PC-3 (cell line): ENCODE results near the gene ESRP2. TPM values are rescaled to one million over a fixed set of nuclear protein-coding genes. Genes with fewer than 3 reads are reported as not detected.
A peak's percentile ranks its signal among the peaks of the same experiment; 100 is the strongest.

Experiments used
- ATAC-seq: fragments of 200-7000 bp; cut with Tn5 transposase; 2 replicates; pipeline ENCODE4 v1.9.1; 2020; ENCODE audit warnings: mild to moderate bottlenecking, moderate library complexity
- BruUV-seq: library from RNA; stranded (reverse); fragments of 400-500 nt; replicated peaks from 2 replicates; lab custom pipeline; 2021; lab: Mats Ljungman, UMichigan
- CTCF ChIA-PET: fragments of 300-600 bp; sonication (Branson Sonifier 250); formaldehyde crosslinking; loops from one replicate; lab custom pipeline; 2022; ENCODE audit warnings: antibody characterized with exemption; lab: Charles Lee
- POLR2A ChIA-PET: fragments of 300-600 bp; sonication (Branson Sonifier 250); formaldehyde crosslinking; loops from one replicate; lab custom pipeline; 2022; ENCODE audit warnings: antibody characterized with exemption; ENCODE audit not compliant: unreplicated experiment; lab: Charles Lee
- DNase-seq: peaks from one replicate; pipeline ENCODE4 v3.0.0-alpha.2; 2015
- H2AFZ ChIP-seq: fragments of 300-600 bp; sonication (generic); 2 replicates; pipeline ENCODE4 v1.6.0; 2016; ENCODE audit warnings: antibody characterized with exemption, low read length
- H3F3A ChIP-seq: fragments of 300-600 bp; sonication (generic); one replicate; pipeline ENCODE4 v1.6.0; 2017; ENCODE audit warnings: antibody characterized with exemption, low read length, control low read depth, mild to moderate bottlenecking; ENCODE audit not compliant: unreplicated experiment
- H3K27ac ChIP-seq: fragments of 300-600 bp; sonication (generic); 2 replicates; pipeline ENCODE4 v1.5.1; 2016; ENCODE audit warnings: mild to moderate bottlenecking, low read length
- H3K27me3 ChIP-seq: fragments of 300-600 bp; sonication (generic); 2 replicates; pipeline ENCODE4 v1.6.1; 2016; ENCODE audit warnings: low read length, mixed read lengths
- H3K36me3 ChIP-seq: fragments of 300-600 bp; sonication (generic); 2 replicates; pipeline ENCODE4 v1.6.1; 2016; ENCODE audit warnings: low read depth, mixed run types, low read length, mixed read lengths
- H3K4me1 ChIP-seq: fragments of 300-600 bp; sonication (generic); 2 replicates; pipeline ENCODE4 v1.5.1; 2016; ENCODE audit warnings: low read length; ENCODE audit not compliant: insufficient read depth
- H3K4me2 ChIP-seq: fragments of 300-600 bp; sonication (generic); 2 replicates; pipeline ENCODE4 v1.6.0; 2016; ENCODE audit warnings: low read length
- H3K4me3 ChIP-seq: fragments of 300-600 bp; sonication (generic); 2 replicates; pipeline ENCODE4 v1.5.1; 2016; ENCODE audit warnings: mild to moderate bottlenecking, low read length, mixed read lengths
- H3K79me2 ChIP-seq: fragments of 300-600 bp; sonication (generic); 2 replicates; pipeline ENCODE4 v1.6.1; 2017; ENCODE audit warnings: low read length, mixed read lengths
- H3K9ac ChIP-seq: fragments of 300-600 bp; sonication (generic); 2 replicates; pipeline ENCODE4 v1.6.0; 2016; ENCODE audit warnings: mild to moderate bottlenecking, low read length
- H3K9me2 ChIP-seq: fragments of 300-600 bp; sonication (generic); replicated peaks from 2 replicates; pipeline ENCODE4 v1.6.1; 2016; ENCODE audit warnings: mixed run types, low read length, mixed read lengths
- H3K9me3 ChIP-seq: fragments of 300-600 bp; sonication (generic); 2 replicates; pipeline ENCODE4 v1.6.1; 2016; ENCODE audit warnings: low read length, mixed read lengths
- H4K20me1 ChIP-seq: fragments of 300-600 bp; sonication (generic); 2 replicates; pipeline ENCODE4 v1.6.1; 2016; ENCODE audit warnings: low read length, mixed read lengths
- EZH2 ChIP-seq: fragments of 300-600 bp; sonication (generic); IDR thresholded peaks from one replicate; pipeline ENCODE4 v1.6.1; 2017; ENCODE audit warnings: antibody characterized with exemption, mild to moderate bottlenecking, low read length; ENCODE audit not compliant: unreplicated experiment
- EZH2phosphoT487 ChIP-seq: fragments of 300-600 bp; sonication (generic); IDR thresholded peaks from 2 replicates; pipeline ENCODE4 v1.6.1; 2018; ENCODE audit warnings: mild to moderate bottlenecking, antibody characterized with exemption, low read length, borderline replicate concordance
- intact Hi-C: fragments of 100-400 bp; cut with micrococcal nuclease; formaldehyde crosslinking; loops from 2 replicates; pipeline ENCODE4 v1.9.0; 2023
- total RNA-seq: library from RNA; depleted of rRNA; stranded (reverse); fragments of >200 nt; gene quantifications from 2 replicates; pipeline ENCODE4 v1.2.3, GENCODE V29; 2014
- TF ChIP-seq, protein P1 (sequence below): fragments of 300-600 bp; sonication (generic); conservative IDR thresholded peaks from 2 replicates; pipeline ENCODE4 v1.5.1; 2017; ENCODE audit warnings: antibody characterized with exemption, low read depth, mild to moderate bottlenecking, low read length

ESRP2 gene
- total RNA-seq, 1 experiment from 2014 or later = 46.9 TPM

GRCh38 chr16:68202091-68202519 is 33.8 kb downstream of the ESRP2 start:
- Histone ChIP-seq H3K27me3 (no peaks in the 10 kb centered on the region), H3K4me1 (peaks cover 13% of the 10 kb centered on the region), H3K4me2 (no peak overlapping the region), H3K9me2 (no peaks in the 10 kb centered on the region), H3K9ac (no peak overlapping the region), H3K4me3 (no peak overlapping the region), H3K9me3 (no peaks in the 10 kb centered on the region), H3K79me2 (no peaks in the 10 kb centered on the region), H3F3A (no peaks in the 10 kb centered on the region), H3K36me3 (no peaks in the 10 kb centered on the region), H3K27ac (no peak overlapping the region), H2AFZ (no peak overlapping the region), H4K20me1 (no peaks in the 10 kb centered on the region)
- intact Hi-C loops = no loop called here
- ChIA-PET CTCF (no interaction called here), POLR2A (no interaction called here)
- no peak for ATAC-seq
- DNase-seq = no peak
- BruUV-seq = no TSS peak
- no peak for TF ChIP-seq EZH2phosphoT487
- TF ChIP-seq EZH2 = no peak
- TF ChIP-seq, protein P1, sequence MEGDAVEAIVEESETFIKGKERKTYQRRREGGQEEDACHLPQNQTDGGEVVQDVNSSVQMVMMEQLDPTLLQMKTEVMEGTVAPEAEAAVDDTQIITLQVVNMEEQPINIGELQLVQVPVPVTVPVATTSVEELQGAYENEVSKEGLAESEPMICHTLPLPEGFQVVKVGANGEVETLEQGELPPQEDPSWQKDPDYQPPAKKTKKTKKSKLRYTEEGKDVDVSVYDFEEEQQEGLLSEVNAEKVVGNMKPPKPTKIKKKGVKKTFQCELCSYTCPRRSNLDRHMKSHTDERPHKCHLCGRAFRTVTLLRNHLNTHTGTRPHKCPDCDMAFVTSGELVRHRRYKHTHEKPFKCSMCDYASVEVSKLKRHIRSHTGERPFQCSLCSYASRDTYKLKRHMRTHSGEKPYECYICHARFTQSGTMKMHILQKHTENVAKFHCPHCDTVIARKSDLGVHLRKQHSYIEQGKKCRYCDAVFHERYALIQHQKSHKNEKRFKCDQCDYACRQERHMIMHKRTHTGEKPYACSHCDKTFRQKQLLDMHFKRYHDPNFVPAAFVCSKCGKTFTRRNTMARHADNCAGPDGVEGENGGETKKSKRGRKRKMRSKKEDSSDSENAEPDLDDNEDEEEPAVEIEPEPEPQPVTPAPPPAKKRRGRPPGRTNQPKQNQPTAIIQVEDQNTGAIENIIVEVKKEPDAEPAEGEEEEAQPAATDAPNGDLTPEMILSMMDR = no peak

- ChIA-PET CTCF (interaction anchor here (0.5 kb wide), 1 partner anchor 385 kb away, joined by 3 read pairs; no protein-coding TSS in a partner anchor), POLR2A (no interaction called here)
- Histone ChIP-seq H3K9me3 (no peaks in the 10 kb centered on the region), H3K9me2 (no peaks in the 10 kb centered on the region), H2AFZ (no peak overlapping the region), H3K27me3 (no peaks in the 10 kb centered on the region), H3F3A (no peaks in the 10 kb centered on the region), H3K27ac (no peak overlapping the region), H3K4me3 (no peak overlapping the region), H3K79me2 (no peaks in the 10 kb centered on the region), H3K9ac (no peak overlapping the region), H3K4me2 (peak overlapping the region; percentile 30; the same call in 1 of the 2 replicates), H3K36me3 (no peaks in the 10 kb centered on the region), H4K20me1 (no peaks in the 10 kb centered on the region), H3K4me1 (peaks cover 13% of the 10 kb centered on the region)
- no TSS peak for BruUV-seq
- intact Hi-C loops = loop anchor here (2.0 kb wide), 1 partner anchor 29 kb away; no protein-coding TSS in a partner anchor
- TF ChIP-seq, protein P1 = no peak
- TF ChIP-seq EZH2 (no peak), EZH2phosphoT487 (no peak)
- ATAC-seq (peak; percentile 96), DNase-seq (peak; percentile 54)
Observed at GRCh38 chr16:68200088-68200783, 35.7 kb downstream of the ESRP2 start.

DNA sequence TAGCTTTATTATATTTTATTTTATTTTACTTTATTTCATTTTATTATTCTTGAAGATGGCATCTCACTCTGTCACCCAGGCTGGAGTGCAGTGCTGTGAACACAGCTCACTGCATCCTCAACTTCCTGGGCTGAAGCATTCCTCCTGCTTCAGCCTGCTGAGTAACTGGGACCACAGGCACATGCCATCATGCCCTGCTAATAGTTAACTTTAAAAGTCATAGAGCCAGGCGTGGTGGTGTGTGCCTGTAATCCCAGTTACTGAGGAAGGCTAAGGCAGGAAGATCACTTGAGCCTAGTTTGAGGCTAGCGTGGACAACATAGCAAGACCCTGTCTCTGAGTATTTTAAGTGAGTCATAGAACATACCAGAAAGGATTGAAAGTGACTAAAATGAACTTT is 38.7 kb downstream of the ESRP2 start:
- Histone ChIP-seq H4K20me1 (no peaks in the 10 kb centered on the region), H3K79me2 (no peaks in the 10 kb centered on the region), H3K9me3 (no peaks in the 10 kb centered on the region), H3K9me2 (no peaks in the 10 kb centered on the region), H3K27ac (no peak overlapping the region), H3F3A (no peaks in the 10 kb centered on the region), H3K27me3 (no peaks in the 10 kb centered on the region), H3K4me1 (peaks cover 13% of the 10 kb centered on the region), H3K9ac (no peak overlapping the region), H2AFZ (no peak overlapping the region), H3K4me2 (no peak overlapping the region), H3K4me3 (no peak overlapping the region), H3K36me3 (no peaks in the 10 kb centered on the region)
- intact Hi-C loops = no loop called here
- TF ChIP-seq EZH2phosphoT487 (no peak), EZH2 (no peak)
- TF ChIP-seq, protein P1 = no peak
- DNase-seq (no peak), ATAC-seq (no peak)
- POLR2A ChIA-PET = no interaction called here
- CTCF ChIA-PET = no interaction called here
- BruUV-seq = no TSS peak
